A549 (cell line): ENCODE results near the gene S100A10. TPM values are rescaled to one million over a fixed set of nuclear protein-coding genes. Genes with fewer than 3 reads are reported as not detected.

Experiments used
- ATAC-seq, 2 experiments: fragments of 200-7000 bp in 1 of 2; fragments of >200 bp in 1 of 2; cut with Nextera tagmentation in 1 of 2; cut with Tn5 transposase in 1 of 2; 3 replicates each; pipeline versions ENCODE4 v1.8.0 to v1.9.1; 2018 to 2020; ENCODE audit warnings: mild to moderate bottlenecking in 1 of 2, moderate library complexity in 1 of 2
- CTCF ChIA-PET: fragments of 300-600 bp; sonication (Branson Sonifier 250); formaldehyde crosslinking; extraction: SDS; loops from one replicate; lab custom pipeline; 2021; ENCODE audit warnings: antibody characterized with exemption, inconsistent platforms; lab: Yijun Ruan, JAX
- POLR2A ChIA-PET: fragments of 350-600 bp; formaldehyde crosslinking; extraction: SDS; loops from one replicate; lab custom pipeline; 2021; ENCODE audit warnings: antibody characterized with exemption, inconsistent platforms; lab: Yijun Ruan, JAX
- DNase-seq, 2 experiments: peaks; one replicate each; pipeline versions ENCODE4 v3.0.0 to v3.0.0-alpha.2; 2011 to 2016; ENCODE audit warnings: low read depth in 1 of 2, low spot score in 1 of 2
- FAIRE-seq: peaks from 2 replicates; lab custom pipeline; 2011; peaks lifted over from hg19 to GRCh38; lab: Jason Lieb, UNC
- H3K27ac ChIP-seq, 2 experiments: fragments of >200 bp; sonication (Bioruptor Twin); formaldehyde crosslinking; 3 replicates each; pipeline ENCODE4 v1.5.1; 2016 to 2017
- H3K4me1 ChIP-seq: fragments of >200 bp; sonication (Bioruptor Twin); formaldehyde crosslinking; 3 replicates; pipeline ENCODE4 v1.6.1; 2016
- H3K4me2 ChIP-seq: fragments of >200 bp; sonication (Bioruptor Twin); formaldehyde crosslinking; 3 replicates; pipeline ENCODE4 v1.6.1; 2016
- H3K4me3 ChIP-seq: fragments of >200 bp; sonication (Bioruptor Twin); formaldehyde crosslinking; 3 replicates; pipeline ENCODE4 v1.5.1; 2016
- H3K9me3 ChIP-seq: fragments of >200 bp; sonication (Bioruptor Twin); formaldehyde crosslinking; 3 replicates; pipeline ENCODE4 v1.6.1; 2016
- CHD2 ChIP-seq: fragments of 150-350 bp; IDR thresholded peaks from 2 replicates; pipeline ENCODE4 v1.6.1; 2014; ENCODE audit warnings: low read length; ENCODE audit not compliant: partially characterized antibody
- ESRRA ChIP-seq: fragments of 150-350 bp; IDR thresholded peaks from 2 replicates; pipeline ENCODE4 v1.6.1; 2014; ENCODE audit warnings: mild to moderate bottlenecking, low read length, borderline replicate concordance
- FOSB ChIP-seq: fragments of 250-450 bp; sonication (Bioruptor Pico); IDR thresholded peaks from 2 replicates; pipeline ENCODE4 v1.5.0; 2020; ENCODE audit warnings: mild to moderate bottlenecking, moderate library complexity
- FOSL2 ChIP-seq, 2 experiments: fragments of 450-650 bp in 1 of 2; fragments of >200 bp in 1 of 2; sonication (Bioruptor Twin) in 1 of 2; formaldehyde crosslinking; IDR thresholded peaks; 2 replicates each; pipeline versions ENCODE4 v1.5.0 to v1.6.1; 2016 to 2020; ENCODE audit warnings: mild to moderate bottlenecking in 1 of 2, moderate library complexity in 1 of 2
- HOXB5 ChIP-seq: fragments of 250-450 bp; sonication (Bioruptor Pico); IDR thresholded peaks from 2 replicates; pipeline ENCODE4 v1.5.0; 2020; ENCODE audit warnings: mild to moderate bottlenecking, moderate library complexity
- JUNB ChIP-seq: fragments of >200 bp; sonication (Bioruptor Twin); formaldehyde crosslinking; IDR thresholded peaks from 2 replicates; pipeline ENCODE4 v1.6.1; 2016
- POLR2A ChIP-seq: IDR thresholded peaks from 2 replicates; pipeline ENCODE4 v1.6.1; 2012; ENCODE audit warnings: mild to moderate bottlenecking, low read length
- POLR2AphosphoS2 ChIP-seq: conservative IDR thresholded peaks from 2 replicates; pipeline ENCODE4 v1.6.1; 2012; ENCODE audit warnings: low read length, improper control_type of control experiment, inconsistent platforms
- RCOR1 ChIP-seq: fragments of 150-350 bp; IDR thresholded peaks from 2 replicates; pipeline ENCODE4 v1.6.1; 2014; ENCODE audit warnings: antibody characterized with exemption, low read length, low read depth
- RFX5 ChIP-seq: fragments of 450-650 bp; IDR thresholded peaks from 2 replicates; pipeline ENCODE4 v1.7.1; 2014; ENCODE audit warnings: antibody characterized with exemption, mild to moderate bottlenecking, moderate library complexity
- SREBF2 ChIP-seq: fragments of 450-650 bp; IDR thresholded peaks from 2 replicates; pipeline ENCODE4 v1.6.1; 2014; ENCODE audit warnings: mild to moderate bottlenecking, moderate library complexity
- ZFP36 ChIP-seq: fragments of 450-650 bp; IDR thresholded peaks from 2 replicates; pipeline ENCODE4 v1.6.1; 2014; ENCODE audit warnings: borderline replicate concordance; ENCODE audit not compliant: partially characterized antibody
- WGBS: methylation state at CpG from one replicate; pipeline ENCODE4 v1.1.6; 2017; ENCODE audit errors: missing lambda C conversion rate; 5-methylcytosine and 5-hydroxymethylcytosine counted together
- polyA plus RNA-seq, 4 experiments: library from polyadenylated mRNA; depleted of rRNA in 3 of 4; stranded (reverse); fragments of >200 nt; fragmentation: RNase III in 1 of 4; extraction: RNeasy Plus Mini Kit Qiagen cat#74134 plus additional on column Dnase treatment in 1 of 4; gene quantifications; 2 replicates in 3 of 4; 3 replicates in 1 of 4; pipeline ENCODE4 v1.2.3, GENCODE V29; 2011 to 2017
- TF ChIP-seq, protein P1 (sequence below): fragments of >200 bp; sonication (Bioruptor Twin); formaldehyde crosslinking; IDR thresholded peaks from 3 replicates; pipeline ENCODE4 v1.6.1; 2016
- TF ChIP-seq, protein P2 (sequence below): IDR thresholded peaks from 2 replicates; pipeline ENCODE4 v1.6.1; 2012
- TF ChIP-seq, protein P3 (sequence below): fragments of 450-650 bp; IDR thresholded peaks from 2 replicates; pipeline ENCODE4 v1.6.1; 2014; ENCODE audit warnings: antibody characterized with exemption

The S100A10 gene
- polyA plus RNA-seq, 2 of the 4 experiments (the other 2 are of a cell fraction): 505 to 2,077 TPM

DNA sequence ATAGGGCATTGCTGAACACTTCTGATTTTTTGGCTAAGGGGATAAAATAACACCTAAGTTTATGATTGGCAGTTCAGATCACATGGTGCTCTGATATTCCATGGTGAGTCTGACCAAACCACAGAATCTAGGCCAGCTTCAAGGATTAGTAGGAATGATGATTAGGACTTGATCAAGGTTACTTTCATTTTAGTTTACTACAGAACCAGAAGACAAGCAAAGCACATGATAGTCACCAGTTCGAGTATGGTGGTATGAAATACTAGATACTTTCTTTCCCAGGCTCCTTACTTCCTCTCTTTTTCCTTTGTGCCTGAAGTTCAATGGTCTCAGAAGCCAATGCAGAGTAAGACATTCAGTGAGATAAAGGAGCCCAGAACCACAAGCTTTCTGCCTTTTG, 26.6 kb downstream of the S100A10 start (continued):
- no peak for TF ChIP-seq RCOR1
- TF ChIP-seq, protein P1, sequence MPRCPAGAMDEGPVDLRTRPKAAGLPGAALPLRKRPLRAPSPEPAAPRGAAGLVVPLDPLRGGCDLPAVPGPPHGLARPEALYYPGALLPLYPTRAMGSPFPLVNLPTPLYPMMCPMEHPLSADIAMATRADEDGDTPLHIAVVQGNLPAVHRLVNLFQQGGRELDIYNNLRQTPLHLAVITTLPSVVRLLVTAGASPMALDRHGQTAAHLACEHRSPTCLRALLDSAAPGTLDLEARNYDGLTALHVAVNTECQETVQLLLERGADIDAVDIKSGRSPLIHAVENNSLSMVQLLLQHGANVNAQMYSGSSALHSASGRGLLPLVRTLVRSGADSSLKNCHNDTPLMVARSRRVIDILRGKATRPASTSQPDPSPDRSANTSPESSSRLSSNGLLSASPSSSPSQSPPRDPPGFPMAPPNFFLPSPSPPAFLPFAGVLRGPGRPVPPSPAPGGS: no peak

DNA sequence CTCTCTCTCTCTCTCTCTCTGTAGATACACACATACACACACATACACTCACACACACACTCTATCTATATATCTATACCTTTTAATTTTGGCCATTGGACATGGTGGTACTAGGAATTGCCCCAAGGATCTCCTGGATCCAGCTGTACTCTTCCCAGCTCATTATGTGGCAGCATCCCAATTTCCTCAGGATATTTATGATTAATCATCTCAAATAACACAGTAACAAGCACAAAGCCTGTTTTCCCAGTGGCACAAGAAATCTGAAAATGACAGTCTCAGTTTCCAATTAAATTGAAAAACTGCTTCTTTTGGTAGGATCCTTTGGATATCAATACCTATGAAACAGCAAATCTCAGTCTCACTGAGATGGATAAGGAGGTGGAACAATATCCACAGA, 27.6 kb downstream of the S100A10 start:
- FAIRE-seq (no peak), ATAC-seq (no peak), DNase-seq (no peak)
- ChIA-PET POLR2A (no interaction called here), CTCF (interaction anchor here (4.2 to 36.8 kb wide), 3 partner anchors 11 to 32 kb away, joined by 30 to 1410 read pairs (median 35); partner anchors contain the start of gene S100A10)
- H3K4me2 ChIP-seq: no peak overlapping the region
- TF ChIP-seq, protein P2, sequence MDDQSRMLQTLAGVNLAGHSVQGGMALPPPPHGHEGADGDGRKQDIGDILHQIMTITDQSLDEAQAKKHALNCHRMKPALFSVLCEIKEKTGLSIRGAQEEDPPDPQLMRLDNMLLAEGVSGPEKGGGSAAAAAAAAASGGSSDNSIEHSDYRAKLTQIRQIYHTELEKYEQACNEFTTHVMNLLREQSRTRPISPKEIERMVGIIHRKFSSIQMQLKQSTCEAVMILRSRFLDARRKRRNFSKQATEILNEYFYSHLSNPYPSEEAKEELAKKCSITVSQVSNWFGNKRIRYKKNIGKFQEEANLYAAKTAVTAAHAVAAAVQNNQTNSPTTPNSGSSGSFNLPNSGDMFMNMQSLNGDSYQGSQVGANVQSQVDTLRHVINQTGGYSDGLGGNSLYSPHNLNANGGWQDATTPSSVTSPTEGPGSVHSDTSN: no peak
- no peak overlapping the region for H3K4me3 ChIP-seq
- H3K9me3 ChIP-seq: no peaks in the 10 kb centered on the region
- peaks cover 31% of the 10 kb centered on the region for H3K4me1 ChIP-seq
- no peak overlapping the region for H3K27ac ChIP-seq

DNA sequence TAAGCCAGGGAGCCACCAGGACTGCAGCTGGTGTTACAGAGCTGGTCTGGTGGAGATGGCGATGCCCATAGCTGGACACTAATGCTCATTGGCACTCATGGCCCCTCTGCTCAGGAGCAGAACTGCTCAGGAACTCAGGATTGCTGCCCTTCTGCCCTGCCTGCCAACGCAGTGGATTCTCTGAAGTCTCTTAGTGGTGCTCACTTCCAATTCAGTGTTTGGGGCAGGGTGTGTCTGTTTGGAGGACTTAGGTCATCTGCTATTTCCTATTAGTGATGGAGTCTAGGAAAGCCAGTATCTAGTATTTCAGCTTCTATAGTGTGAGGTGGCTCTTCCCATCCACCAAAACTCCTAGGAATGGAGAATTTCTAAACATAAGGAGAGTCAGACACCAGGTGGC, 29.1 kb downstream of the S100A10 start:
- DNase-seq: no peak
- ChIA-PET CTCF (interaction anchor here (1.1 to 36.8 kb wide), 4 partner anchors 10 to 494 kb away, joined by 3 to 1410 read pairs (median 4); partner anchors contain the start of gene S100A10), POLR2A (no interaction called here)
- H3K4me3 ChIP-seq: no peak overlapping the region
- no peak for ATAC-seq
- no peak overlapping the region for H3K4me2 ChIP-seq
- no peaks in the 10 kb centered on the region for H3K9me3 ChIP-seq
- peaks cover 15% of the 10 kb centered on the region for H3K4me1 ChIP-seq
- FAIRE-seq: no peak
- no peak overlapping the region for H3K27ac ChIP-seq
- 71% methylated on average over 2 of the region's 2 CpGs for WGBS
- TF ChIP-seq CHD2: no peak
- TF ChIP-seq RFX5: no peak
- TF ChIP-seq POLR2A: no peak
- no peak for TF ChIP-seq ESRRA
- TF ChIP-seq JUNB: no peak
- no peak for TF ChIP-seq SREBF2
- no peak for TF ChIP-seq FOSL2 (IDR thresholded peaks at IDR 0.05)
- TF ChIP-seq FOSL2 (CRISPR knock-in tag; IDR thresholded peaks at IDR 0.05): no peak
- TF ChIP-seq ZFP36: no peak
- TF ChIP-seq POLR2AphosphoS2: no peak
- TF ChIP-seq, protein P3, sequence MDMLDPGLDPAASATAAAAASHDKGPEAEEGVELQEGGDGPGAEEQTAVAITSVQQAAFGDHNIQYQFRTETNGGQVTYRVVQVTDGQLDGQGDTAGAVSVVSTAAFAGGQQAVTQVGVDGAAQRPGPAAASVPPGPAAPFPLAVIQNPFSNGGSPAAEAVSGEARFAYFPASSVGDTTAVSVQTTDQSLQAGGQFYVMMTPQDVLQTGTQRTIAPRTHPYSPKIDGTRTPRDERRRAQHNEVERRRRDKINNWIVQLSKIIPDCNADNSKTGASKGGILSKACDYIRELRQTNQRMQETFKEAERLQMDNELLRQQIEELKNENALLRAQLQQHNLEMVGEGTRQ: no peak
- TF ChIP-seq RCOR1: no peak

DNA sequence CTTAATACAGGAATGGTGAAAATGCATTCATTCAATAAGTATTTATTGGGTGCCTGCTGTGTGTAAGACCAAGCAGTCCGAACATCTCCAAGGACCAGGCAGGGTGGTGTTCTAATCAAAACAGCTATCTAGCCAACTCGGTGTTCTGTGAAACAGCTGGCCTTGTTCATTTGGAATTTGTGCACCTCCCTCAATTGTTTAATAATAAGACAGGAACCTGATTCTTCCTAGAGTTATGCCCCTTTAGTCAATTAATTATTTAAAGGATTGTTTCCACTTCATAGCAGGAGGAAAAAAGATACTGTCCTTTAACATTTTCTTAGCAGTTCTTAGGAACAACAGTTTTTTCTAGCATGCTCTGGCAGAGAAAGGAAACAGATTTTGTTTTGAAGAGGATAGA, 30.4 kb downstream of the S100A10 start:
- no peak for FAIRE-seq
- ChIA-PET CTCF (interaction anchor here (1.3 to 36.8 kb wide), 4 partner anchors 30 to 73 kb away, joined by 3 to 1410 read pairs (median 4); partner anchors contain the start of genes S100A10 and S100A11), POLR2A (no interaction called here)
- no peak overlapping the region for H3K4me3 ChIP-seq
- ATAC-seq: no peak
- peaks cover 3% of the 10 kb centered on the region for H3K4me1 ChIP-seq
- WGBS: 82% methylated on average over 2 of the region's 2 CpGs
- TF ChIP-seq HOXB5 (CRISPR knock-in tag) (no peak), ESRRA (no peak), FOSB (no peak)
- TF ChIP-seq, protein P2: no peak
- no peak overlapping the region for H3K27ac ChIP-seq
- H3K4me2 ChIP-seq: no peak overlapping the region
- no peak for DNase-seq
- no peaks in the 10 kb centered on the region for H3K9me3 ChIP-seq
